Measurements from ENCODE around the gene CARD16.

CARD16 gene

DNA sequence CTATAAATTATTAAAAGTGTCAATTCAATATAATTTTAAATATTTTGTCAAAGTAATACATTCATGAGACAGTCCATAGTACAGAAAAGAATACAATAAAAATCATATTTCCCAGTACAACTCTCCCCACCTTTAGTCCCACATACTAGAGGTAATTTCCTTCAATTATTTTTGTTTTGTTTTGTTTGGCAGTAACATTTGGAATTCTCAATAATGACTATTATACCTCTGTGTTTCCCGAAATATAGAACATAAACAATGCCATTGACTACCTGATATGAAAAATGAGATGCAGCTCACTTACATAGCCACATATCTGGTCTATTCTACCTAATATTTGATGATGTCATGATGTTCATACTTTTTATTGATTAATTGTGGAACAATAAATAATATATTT is 52.4 kb downstream of the CARD16 start:
- H3K9me2 ChIP-seq (replicated peaks; ENCODE audit: low read depth, low read length), result no peaks in the 10 kb centered on the region
- peaks cover 5% of the 10 kb centered on the region for H3K4me1 ChIP-seq (ENCODE audit: insufficient read depth, low read length, poor library complexity, severe bottlenecking)
- no peak overlapping the region for H2AFZ ChIP-seq (ENCODE audit: low read length)
- H3K9ac ChIP-seq (ENCODE audit: low read depth, low read length, poor library complexity, severe bottlenecking), result no peak overlapping the region
- H4K20me1 ChIP-seq (ENCODE audit: insufficient read depth, low read length, poor library complexity, severe bottlenecking), result no peaks in the 10 kb centered on the region
- H3K4me3 ChIP-seq (ENCODE audit: low read length, poor library complexity, severe bottlenecking), result no peak overlapping the region
- no peaks in the 10 kb centered on the region for H3K27me3 ChIP-seq (ENCODE audit: insufficient read depth, low read length, poor library complexity, severe bottlenecking)
- no peaks in the 10 kb centered on the region for H3F3A ChIP-seq (ENCODE audit: low read depth)
- TF ChIP-seq EZH2phosphoT487 (IDR thresholded peaks at IDR 0.05; ENCODE audit: borderline replicate concordance), result no peak
- H3K4me2 ChIP-seq (ENCODE audit: low read depth, low read length, poor library complexity, severe bottlenecking), result no peak overlapping the region
- H3K36me3 ChIP-seq (ENCODE audit: insufficient read depth, low read length), result no peaks in the 10 kb centered on the region
- H3K9me3 ChIP-seq (ENCODE audit: insufficient read depth, low read depth, low read length), result no peaks in the 10 kb centered on the region
- H3K79me2 ChIP-seq (ENCODE audit: insufficient read depth, low read length), result no peaks in the 10 kb centered on the region

DNA sequence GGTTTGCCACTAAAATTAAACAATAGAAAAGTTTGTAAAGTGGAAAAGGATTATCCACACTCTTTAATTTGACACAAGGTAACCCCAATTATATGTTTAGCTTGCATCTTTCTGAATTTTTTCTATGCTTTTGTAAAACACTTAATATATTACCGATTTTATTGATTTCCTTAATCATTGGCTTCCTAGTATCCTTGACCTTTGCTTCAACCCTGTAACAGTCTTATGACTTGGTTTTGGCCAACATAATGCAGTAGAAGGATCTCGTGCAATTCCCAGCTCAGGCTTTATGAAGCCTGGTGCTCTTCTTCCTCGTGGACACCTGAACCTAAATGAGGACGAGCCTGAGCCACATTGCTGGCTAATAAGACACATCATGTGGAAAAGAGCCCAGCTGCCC is 53.1 kb downstream of the CARD16 start:
- no peak overlapping the region for H2AFZ ChIP-seq (ENCODE audit: low read length)
- TF ChIP-seq CTCF (conservative IDR thresholded peaks at IDR 0.05; ENCODE audit: low read length) (no peak), EZH2phosphoT487 (IDR thresholded peaks at IDR 0.05; ENCODE audit: borderline replicate concordance) (no peak)
- no peak overlapping the region for H3K4me3 ChIP-seq (ENCODE audit: low read length, poor library complexity, severe bottlenecking)
- no peak overlapping the region for H3K4me2 ChIP-seq (ENCODE audit: low read depth, low read length, poor library complexity, severe bottlenecking)
- H3K9ac ChIP-seq (ENCODE audit: low read depth, low read length, poor library complexity, severe bottlenecking), result no peak overlapping the region
- no peaks in the 10 kb centered on the region for H3K9me2 ChIP-seq (replicated peaks; ENCODE audit: low read depth, low read length)
- H3K9me3 ChIP-seq (ENCODE audit: insufficient read depth, low read depth, low read length), result no peaks in the 10 kb centered on the region
- no peaks in the 10 kb centered on the region for H3K36me3 ChIP-seq (ENCODE audit: insufficient read depth, low read length)
- H3F3A ChIP-seq (ENCODE audit: low read depth), result no peaks in the 10 kb centered on the region
- H4K20me1 ChIP-seq (ENCODE audit: insufficient read depth, low read length, poor library complexity, severe bottlenecking), result no peaks in the 10 kb centered on the region
- H3K4me1 ChIP-seq (ENCODE audit: insufficient read depth, low read length, poor library complexity, severe bottlenecking), result peaks cover 5% of the 10 kb centered on the region
- H3K27me3 ChIP-seq (ENCODE audit: insufficient read depth, low read length, poor library complexity, severe bottlenecking), result no peaks in the 10 kb centered on the region
- no peaks in the 10 kb centered on the region for H3K79me2 ChIP-seq (ENCODE audit: insufficient read depth, low read length)
